ENCODE measurements around the gene ZNF587.

- no peak for TF ChIP-seq POLR2AphosphoS5 (IDR thresholded peaks at IDR 0.05; ENCODE audit: low read depth, low read length)
- TF ChIP-seq TAF1 (IDR thresholded peaks at IDR 0.05; ENCODE audit: borderline replicate concordance, insufficient read depth, low read length), result no peak
- TF ChIP-seq SIN3A (IDR thresholded peaks at IDR 0.05; ENCODE audit: borderline replicate concordance, insufficient read depth, low read length), result no peak
- no peak for TF ChIP-seq FOXP2 (optimal IDR thresholded peaks at IDR 0.05; ENCODE audit: borderline replicate concordance, extremely low read depth, extremely low read length, insufficient read depth)
- no peak for TF ChIP-seq REST (IDR thresholded peaks at IDR 0.05; ENCODE audit: insufficient read depth in 1 of 2, low read depth in 2 of 2, low read length in 2 of 2)
Measured at GRCh38 chr19:57812226-57812625, 37.4 kb upstream of the ZNF587 start.
